Measurements from ENCODE around the gene TMEM229A.

DNA sequence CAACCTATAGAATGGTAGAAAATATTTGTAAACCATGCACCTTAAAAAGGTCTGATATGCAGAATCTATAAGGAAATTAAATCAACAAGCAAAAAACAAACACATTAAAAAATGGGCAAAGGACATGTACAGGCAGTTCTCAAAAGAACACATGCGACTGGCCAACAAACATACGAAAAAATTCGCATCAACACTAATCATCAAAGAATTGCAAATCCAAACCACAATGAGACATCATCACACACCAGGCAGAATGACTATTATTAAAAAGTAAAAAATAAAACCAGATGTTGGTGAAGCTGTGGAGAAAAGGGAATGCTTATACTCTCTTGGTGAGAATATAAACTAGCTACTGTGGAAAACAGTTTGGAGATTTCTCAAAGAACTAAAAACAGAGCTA, 33.2 kb downstream of the TMEM229A start:
- TF ChIP-seq, protein P1, sequence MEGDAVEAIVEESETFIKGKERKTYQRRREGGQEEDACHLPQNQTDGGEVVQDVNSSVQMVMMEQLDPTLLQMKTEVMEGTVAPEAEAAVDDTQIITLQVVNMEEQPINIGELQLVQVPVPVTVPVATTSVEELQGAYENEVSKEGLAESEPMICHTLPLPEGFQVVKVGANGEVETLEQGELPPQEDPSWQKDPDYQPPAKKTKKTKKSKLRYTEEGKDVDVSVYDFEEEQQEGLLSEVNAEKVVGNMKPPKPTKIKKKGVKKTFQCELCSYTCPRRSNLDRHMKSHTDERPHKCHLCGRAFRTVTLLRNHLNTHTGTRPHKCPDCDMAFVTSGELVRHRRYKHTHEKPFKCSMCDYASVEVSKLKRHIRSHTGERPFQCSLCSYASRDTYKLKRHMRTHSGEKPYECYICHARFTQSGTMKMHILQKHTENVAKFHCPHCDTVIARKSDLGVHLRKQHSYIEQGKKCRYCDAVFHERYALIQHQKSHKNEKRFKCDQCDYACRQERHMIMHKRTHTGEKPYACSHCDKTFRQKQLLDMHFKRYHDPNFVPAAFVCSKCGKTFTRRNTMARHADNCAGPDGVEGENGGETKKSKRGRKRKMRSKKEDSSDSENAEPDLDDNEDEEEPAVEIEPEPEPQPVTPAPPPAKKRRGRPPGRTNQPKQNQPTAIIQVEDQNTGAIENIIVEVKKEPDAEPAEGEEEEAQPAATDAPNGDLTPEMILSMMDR (IDR thresholded peaks at IDR 0.05 in 8 of 11, conservative IDR thresholded peaks at IDR 0.05 in 3 of 11) = no peak
- no peak for TF ChIP-seq POLR2A (IDR thresholded peaks at IDR 0.05)
- no peak for TF ChIP-seq POLR2AphosphoS5 (IDR thresholded peaks at IDR 0.05)

Data from spleen (tissue), 7 donors.